NCI-H1417 treated with DMSO at 0.1 percent for 48 hours (cell line): ENCODE data around the gene TLE6.
"Not testable (repeated sequence)": the region's sequence is repeated elsewhere in the genome, so short reads cannot be mapped to it uniquely, and the experiment has no call there.

Experiments
- DNase-seq: peaks from one replicate; lab custom pipeline; 2025; lab: John Stamatoyannopoulos, UW

Gene TLE6

DNA sequence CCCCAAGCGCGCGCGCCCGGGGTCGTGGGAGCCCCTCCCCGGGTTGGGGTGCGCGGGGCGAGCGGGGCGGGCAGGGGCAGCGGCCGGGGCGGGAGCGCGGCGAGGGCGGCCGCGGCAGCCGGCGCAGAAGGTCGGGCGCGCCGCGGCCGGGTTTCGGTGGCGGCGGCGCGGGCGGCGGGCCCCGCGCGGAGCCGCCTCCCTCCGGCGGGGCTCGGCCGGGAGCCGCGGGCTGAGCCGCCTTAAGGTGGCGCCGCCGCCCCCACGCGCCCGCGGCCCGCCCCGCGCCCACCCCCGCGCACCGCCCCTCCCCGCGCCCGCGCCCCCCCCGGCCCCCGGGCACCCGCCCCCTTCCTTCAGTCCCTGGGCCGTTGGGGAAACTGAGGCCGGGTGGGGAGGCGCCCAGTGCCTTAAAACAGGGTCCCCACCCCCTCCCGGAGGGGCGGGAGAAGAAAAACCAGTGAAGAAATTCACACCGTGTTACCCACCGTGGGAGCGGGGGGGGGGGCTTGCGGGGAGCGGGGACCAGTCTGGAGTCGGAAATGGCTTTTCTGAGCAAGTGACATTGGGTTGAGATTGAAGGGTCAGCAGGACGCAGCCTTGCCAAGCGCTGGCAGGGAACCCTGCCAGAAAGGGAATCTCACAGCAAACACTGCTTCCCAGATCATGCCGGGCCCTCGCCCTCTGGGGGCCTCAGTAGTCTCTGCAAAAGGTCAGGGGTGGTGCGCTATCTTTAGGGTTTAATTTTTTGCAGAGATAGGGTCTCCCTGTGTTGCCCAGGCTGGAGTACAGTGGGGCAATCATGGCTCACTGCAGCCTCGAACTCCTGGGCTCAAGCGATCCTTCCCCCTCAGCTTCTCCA lies 51.9 kb downstream of the TLE6 start, which contains the start of gene TLE2:
Gene TLE2, minus strand, starts transcription at position 216 of the 859 bp plus-strand sequence. CDS start 376 bp downstream, outside the sequence.
- no peak for DNase-seq

GRCh38 chr19:3031607-3031867 lies 54.2 kb downstream of the TLE6 start:
- DNase-seq = no peak

- DNase-seq = no peak
Measured at GRCh38 chr19:3033595-3034405, 56.4 kb downstream of the TLE6 start.

DNA sequence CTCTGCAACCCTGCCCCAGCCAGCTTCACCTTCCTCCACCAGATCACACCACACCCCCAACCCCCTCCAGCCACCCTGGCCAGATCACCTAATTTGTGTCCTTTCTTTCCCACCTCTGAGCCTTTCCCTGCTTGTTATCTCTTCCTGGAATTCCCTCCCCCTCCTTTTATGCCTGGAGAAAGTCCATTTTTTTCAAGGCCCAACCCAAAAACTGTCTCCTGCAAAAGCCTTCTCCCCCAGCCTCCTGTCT lies 57.0 kb downstream of the TLE6 start:
- DNase-seq = no peak

DNA sequence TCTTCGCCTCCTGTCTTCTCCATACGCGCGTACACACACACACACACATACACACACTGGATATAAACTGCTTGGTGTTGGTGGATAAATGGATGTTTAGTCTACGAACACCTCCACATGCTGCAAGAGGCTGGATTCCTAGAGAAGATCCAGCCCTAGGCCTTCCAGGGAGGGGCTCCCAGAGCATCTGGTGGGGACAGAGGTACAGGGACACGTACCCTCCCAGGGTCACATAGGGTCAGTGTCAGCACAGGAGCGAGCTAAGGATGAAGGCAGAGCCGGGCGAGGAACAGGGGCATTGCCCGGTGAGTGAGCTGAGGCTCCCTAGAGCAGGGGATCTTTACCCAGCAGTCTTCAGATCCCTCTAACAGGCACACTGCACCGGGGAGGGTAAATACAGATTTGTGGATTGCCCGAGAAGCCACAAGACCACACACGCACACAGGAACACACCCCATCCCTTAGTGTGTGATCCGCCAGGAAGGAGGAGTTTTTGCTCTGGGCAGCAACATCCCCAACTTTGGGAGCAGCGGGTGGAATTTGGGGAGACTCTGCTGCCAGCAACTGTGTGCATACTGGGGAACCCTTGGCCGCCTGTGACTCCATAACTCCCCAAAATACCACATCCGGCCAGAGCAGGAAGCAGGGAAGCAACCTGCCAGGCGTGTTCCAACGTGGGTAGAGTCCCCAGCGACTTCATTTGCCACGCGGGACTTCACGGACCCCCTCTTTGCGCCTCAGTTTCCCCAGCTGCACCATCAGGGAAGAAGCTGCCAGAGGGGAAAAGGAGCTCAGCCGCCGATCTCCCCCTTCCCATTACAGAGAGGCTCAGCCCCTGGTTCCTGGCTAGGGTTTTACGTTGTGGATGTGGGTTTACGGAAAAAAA lies 57.5 kb downstream of the TLE6 start:
- no peak for DNase-seq

DNA sequence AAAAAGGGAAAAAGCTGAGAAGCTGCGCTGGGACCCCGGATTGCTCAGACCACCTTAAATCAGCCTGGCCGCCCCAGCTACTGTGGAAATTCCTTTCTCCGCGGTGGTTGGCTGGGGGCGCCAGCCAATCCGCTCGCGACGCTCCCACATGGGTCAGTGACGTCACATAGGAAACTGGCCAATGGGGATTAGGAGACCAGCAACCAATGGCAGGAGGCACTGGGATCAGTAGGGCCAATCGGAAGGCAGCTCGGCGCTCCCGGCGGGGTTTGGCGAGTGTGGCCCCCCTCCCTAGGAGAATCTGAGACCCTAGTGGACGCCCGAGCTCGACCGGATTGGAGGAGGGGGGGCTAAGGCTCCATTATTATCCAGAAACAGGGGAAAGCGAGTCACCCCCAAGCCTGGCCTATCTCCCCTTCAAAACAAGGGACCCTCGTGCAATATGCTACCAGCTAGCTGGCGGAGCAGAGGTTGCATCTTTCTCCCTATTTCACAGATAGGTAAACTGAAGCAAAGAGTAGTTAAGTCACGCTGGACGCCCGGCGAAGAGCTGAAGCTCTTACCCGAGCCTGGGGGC lies 58.3 kb downstream of the TLE6 start:
- peak; percentile 97 for DNase-seq

GRCh38 chr19:3036119-3036976 lies 59.0 kb downstream of the TLE6 start:
- peak; percentile 85 for DNase-seq

GRCh38 chr19:3036977-3037544 lies 59.7 kb downstream of the TLE6 start:
- DNase-seq = not testable (repeated sequence)

- no peak for DNase-seq
Measured at GRCh38 chr19:3038214-3038613, 60.9 kb downstream of the TLE6 start.

- no peak for DNase-seq
Measured at GRCh38 chr19:3039125-3039524, 61.8 kb downstream of the TLE6 start.

GRCh38 chr19:3039641-3040077 lies 62.3 kb downstream of the TLE6 start:
- no peak for DNase-seq

- DNase-seq = no peak
Measured at GRCh38 chr19:3041327-3041726, 64.0 kb downstream of the TLE6 start.

DNA sequence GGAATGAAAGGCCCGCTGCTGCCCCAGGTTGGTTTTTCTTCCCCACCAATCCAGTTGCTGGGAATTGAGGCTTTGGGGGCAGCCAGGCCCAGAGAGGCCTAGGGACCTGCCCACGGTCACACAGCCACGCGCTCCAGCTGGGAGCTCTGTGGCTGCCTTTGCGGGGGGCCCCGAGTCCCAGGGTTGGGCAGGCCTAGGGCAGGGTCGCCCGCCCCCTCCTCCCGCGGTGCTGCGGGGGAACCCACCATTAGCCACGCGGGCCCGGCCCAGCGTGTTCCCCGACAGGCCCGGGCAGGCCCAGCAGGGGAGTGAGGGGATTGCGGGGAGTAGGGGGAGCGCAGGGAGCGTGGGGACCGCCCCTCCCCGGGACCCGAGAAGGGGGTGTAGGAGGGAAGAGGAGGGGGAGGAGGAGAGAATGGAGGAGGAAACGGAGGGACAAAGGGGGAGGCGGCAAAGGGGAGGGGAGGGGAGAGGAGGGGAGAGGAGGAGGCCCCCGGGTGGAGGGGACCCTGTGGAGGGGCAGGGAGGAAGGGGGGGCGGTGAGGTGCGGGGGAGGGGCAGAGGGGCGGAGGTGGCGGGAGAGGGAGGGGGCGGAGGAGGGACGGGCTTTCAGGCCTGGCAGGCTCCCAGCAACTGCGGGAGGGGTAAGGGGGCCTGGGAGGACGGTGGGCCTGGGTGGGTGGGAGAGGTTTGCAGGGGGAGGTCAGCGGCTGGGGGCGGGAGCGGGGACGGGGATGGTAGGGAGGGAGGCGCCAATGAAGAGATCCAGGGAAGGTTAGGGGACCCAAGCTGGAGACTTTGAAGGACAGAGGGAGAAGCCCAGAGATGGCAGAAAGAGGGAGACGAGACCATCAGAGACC lies 64.6 kb downstream of the TLE6 start:
- no peak for DNase-seq

DNA sequence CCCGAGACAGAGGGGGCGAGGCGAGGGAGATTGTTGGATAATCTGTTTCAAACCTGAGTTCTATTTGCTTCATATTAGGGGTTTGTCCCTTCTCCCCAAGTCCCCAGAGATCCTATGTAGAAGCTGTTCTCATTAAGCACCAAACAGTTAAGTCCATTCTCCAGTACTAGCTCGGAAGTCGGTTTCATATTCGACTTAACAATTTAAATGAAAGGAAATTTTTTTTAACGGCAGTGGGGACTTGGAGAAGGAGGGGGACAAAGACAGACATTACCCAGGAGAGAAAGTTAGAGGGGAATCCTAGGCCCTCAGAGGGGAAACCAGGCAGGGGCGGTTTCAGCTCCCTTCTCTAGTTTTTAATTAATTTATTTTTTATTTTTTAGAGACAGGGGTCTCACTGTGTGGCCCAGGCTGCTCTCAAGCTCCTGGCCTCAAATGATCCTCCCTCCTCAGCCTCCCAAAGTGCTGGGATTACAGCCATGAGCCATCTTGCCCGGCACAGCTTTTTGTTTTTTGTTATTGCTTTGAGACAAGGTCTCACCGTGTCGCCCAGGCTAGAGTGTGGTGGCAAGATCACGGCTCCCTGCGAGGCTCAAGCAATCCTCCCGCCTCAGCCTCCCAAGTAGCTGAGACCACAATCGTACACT lies 65.4 kb downstream of the TLE6 start:
- no peak for DNase-seq
